Stomach (tissue), 4 donors: ENCODE measurements around the gene UBAC2.

Source experiments
- POLR2A ChIP-seq, 4 donors: fragments of 450-650 bp; IDR thresholded peaks; one replicate each; pipeline ENCODE4 v1.6.1; 2016; ENCODE audit warnings: antibody characterized with exemption in 4 of 4, control low read depth in 2 of 4, mild to moderate bottlenecking in 1 of 4, moderate library complexity in 1 of 4
- TF ChIP-seq, protein P1 (sequence below), 7 experiments: fragments of 450-650 bp in 4 of 7; fragments of 200-600 bp in 3 of 7; sonication (generic) in 3 of 7; IDR thresholded peaks; one replicate each; pipeline ENCODE4 v1.5.1; 2016 to 2019; ENCODE audit warnings: antibody characterized with exemption in 7 of 7, control low read depth in 2 of 7, mild to moderate bottlenecking in 1 of 7

DNA sequence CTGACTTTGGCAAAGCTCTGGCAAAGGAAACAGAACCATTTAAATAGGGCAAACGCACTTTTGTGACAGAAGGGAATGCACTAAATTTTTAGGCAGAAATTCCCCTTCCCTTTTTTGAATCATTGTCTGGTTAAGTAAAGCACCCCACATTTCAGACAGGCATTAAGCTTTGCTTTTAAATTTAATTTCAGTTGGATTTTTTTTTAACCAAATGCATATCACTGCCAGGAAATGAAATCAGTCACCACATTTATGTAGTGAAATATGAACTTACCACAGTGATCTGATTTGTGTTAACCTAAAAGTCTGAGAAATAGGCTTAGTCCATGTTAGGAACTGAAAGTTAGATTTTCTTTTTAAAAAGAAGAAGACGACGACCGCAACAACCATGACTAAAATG is 95.7 kb downstream of the UBAC2 start:
- TF ChIP-seq, protein P1, sequence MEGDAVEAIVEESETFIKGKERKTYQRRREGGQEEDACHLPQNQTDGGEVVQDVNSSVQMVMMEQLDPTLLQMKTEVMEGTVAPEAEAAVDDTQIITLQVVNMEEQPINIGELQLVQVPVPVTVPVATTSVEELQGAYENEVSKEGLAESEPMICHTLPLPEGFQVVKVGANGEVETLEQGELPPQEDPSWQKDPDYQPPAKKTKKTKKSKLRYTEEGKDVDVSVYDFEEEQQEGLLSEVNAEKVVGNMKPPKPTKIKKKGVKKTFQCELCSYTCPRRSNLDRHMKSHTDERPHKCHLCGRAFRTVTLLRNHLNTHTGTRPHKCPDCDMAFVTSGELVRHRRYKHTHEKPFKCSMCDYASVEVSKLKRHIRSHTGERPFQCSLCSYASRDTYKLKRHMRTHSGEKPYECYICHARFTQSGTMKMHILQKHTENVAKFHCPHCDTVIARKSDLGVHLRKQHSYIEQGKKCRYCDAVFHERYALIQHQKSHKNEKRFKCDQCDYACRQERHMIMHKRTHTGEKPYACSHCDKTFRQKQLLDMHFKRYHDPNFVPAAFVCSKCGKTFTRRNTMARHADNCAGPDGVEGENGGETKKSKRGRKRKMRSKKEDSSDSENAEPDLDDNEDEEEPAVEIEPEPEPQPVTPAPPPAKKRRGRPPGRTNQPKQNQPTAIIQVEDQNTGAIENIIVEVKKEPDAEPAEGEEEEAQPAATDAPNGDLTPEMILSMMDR (IDR thresholded peaks at IDR 0.05): no peak
- TF ChIP-seq POLR2A (IDR thresholded peaks at IDR 0.05): no peak
